ENCODE measurements around the gene HTT. TPM values are rescaled to one million over a fixed set of nuclear protein-coding genes. Genes with fewer than 3 reads are reported as not detected.

HTT gene
- total RNA-seq, 2 donors from 2014 or later: 51.0 to 55.5 TPM

DNA sequence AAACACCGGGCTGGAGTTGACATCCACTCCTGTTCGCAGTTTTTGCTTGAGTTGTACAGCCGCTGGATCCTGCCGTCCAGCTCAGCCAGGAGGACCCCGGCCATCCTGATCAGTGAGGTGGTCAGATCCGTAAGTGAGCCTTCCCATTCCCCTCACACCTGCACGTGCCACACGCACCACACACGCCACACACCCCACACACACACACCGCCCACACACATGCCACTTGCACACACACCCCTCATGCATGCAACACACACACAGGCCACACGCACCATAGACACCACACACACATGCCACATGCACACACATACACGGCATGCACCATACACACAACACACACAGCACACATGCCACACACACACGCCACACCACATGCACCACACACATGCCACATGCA is 154.4 kb downstream of the HTT start:
- Histone ChIP-seq H3K9ac (ENCODE audit: low read depth in 2 of 2, low read length in 2 of 2) (no peak overlapping the region), H3K4me1 (no peaks in the 10 kb centered on the region), H3K27ac (no peak overlapping the region), H3K36me3 (no peaks in the 10 kb centered on the region), H3K9me3 (no peaks in the 10 kb centered on the region), H3K27me3 (no peaks in the 10 kb centered on the region), H3K4me3 (no peak overlapping the region)
- TF ChIP-seq, protein P1, sequence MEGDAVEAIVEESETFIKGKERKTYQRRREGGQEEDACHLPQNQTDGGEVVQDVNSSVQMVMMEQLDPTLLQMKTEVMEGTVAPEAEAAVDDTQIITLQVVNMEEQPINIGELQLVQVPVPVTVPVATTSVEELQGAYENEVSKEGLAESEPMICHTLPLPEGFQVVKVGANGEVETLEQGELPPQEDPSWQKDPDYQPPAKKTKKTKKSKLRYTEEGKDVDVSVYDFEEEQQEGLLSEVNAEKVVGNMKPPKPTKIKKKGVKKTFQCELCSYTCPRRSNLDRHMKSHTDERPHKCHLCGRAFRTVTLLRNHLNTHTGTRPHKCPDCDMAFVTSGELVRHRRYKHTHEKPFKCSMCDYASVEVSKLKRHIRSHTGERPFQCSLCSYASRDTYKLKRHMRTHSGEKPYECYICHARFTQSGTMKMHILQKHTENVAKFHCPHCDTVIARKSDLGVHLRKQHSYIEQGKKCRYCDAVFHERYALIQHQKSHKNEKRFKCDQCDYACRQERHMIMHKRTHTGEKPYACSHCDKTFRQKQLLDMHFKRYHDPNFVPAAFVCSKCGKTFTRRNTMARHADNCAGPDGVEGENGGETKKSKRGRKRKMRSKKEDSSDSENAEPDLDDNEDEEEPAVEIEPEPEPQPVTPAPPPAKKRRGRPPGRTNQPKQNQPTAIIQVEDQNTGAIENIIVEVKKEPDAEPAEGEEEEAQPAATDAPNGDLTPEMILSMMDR (IDR thresholded peaks at IDR 0.05): no peak
- DNase-seq: no peak
- intact Hi-C loops (cut with DNase I): no loop called here

DNA sequence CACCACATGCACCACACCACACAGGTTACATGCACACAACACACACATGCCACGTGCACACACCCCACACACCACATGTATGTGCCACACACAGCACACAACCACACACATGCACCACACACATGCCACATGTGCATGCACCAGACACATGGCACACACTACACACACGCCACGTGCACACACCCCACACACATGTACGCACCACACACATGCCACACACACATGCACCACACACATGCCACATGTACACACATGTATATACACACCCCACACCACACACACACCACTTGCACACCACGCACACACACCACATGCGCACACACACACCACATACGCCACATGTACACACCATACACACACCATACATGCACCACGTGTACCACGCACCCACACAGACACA is 154.8 kb downstream of the HTT start:
- DNase-seq: no peak
- Histone ChIP-seq H3K4me1 (no peaks in the 10 kb centered on the region), H3K9ac (ENCODE audit: low read depth in 2 of 2, low read length in 2 of 2) (no peak overlapping the region), H3K27ac (no peak overlapping the region), H3K36me3 (no peaks in the 10 kb centered on the region), H3K9me3 (no peaks in the 10 kb centered on the region), H3K4me3 (no peak overlapping the region), H3K27me3 (no peaks in the 10 kb centered on the region)
- intact Hi-C loops (cut with DNase I): no loop called here
- TF ChIP-seq, protein P1 (IDR thresholded peaks at IDR 0.05): no peak

GRCh38 chr4:3229964-3230363 is 155.5 kb downstream of the HTT start:
- H3K9ac ChIP-seq (ENCODE audit: low read depth in 2 of 2, low read length in 2 of 2): no peak overlapping the region
- H3K4me1 ChIP-seq: no peaks in the 10 kb centered on the region
- no peak overlapping the region for H3K4me3 ChIP-seq
- TF ChIP-seq, protein P1 (IDR thresholded peaks at IDR 0.05): no peak
- H3K36me3 ChIP-seq: no peaks in the 10 kb centered on the region
- DNase-seq: no peak
- no peaks in the 10 kb centered on the region for H3K9me3 ChIP-seq
- H3K27me3 ChIP-seq: no peaks in the 10 kb centered on the region
- intact Hi-C loops (cut with DNase I): no loop called here
- H3K27ac ChIP-seq: no peak overlapping the region

DNA sequence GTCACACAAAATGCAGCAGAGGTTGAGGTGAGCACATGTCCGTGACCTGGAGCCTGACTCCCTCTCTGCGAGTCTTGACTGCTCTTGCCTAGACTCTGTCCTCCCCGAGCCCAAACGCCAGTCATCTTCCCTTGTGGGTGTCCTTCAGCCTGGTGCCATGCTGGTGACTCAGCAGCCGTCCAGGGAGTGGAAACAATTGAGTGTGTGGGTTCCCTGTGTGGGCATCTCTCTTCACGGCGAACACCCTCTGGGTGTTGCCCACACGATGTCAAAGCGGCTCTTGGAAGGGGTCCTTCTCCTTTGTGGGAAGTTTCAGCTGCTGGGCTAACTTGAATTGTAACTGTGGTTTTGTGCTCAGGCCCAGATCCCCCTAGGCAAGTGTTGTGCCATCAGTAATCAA is 157.0 kb downstream of the HTT start:
- Histone ChIP-seq H3K4me1 (no peaks in the 10 kb centered on the region), H3K9me3 (no peaks in the 10 kb centered on the region), H3K36me3 (no peaks in the 10 kb centered on the region), H3K4me3 (no peak overlapping the region), H3K27me3 (no peaks in the 10 kb centered on the region), H3K27ac (no peak overlapping the region), H3K9ac (ENCODE audit: low read depth in 2 of 2, low read length in 2 of 2) (no peak overlapping the region)
- TF ChIP-seq, protein P1 (IDR thresholded peaks at IDR 0.05): no peak
- intact Hi-C loops (cut with DNase I): no loop called here
- no peak for DNase-seq

DNA sequence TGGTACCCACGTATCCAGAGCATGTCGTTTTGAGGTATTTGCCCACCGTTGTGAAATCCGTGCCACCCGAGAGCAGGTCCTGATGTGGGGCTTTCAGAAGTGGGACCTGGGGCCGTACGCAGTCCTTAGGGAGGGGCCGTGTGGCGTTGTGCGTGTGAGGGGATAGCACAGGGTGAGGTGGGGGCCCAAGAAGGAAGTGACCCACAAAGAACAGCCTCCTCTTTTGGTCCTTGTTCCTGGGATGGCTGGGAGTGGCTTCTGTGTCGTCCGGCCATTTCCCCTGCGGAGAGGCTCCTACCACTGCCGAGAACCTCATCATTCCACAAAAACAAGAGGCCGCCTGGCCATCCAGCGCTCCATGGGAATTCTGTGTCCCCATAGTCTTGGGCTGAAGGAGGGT is 157.5 kb downstream of the HTT start:
- no peaks in the 10 kb centered on the region for H3K36me3 ChIP-seq
- H3K4me3 ChIP-seq: no peak overlapping the region
- intact Hi-C loops (cut with DNase I): no loop called here
- H3K27me3 ChIP-seq: no peaks in the 10 kb centered on the region
- TF ChIP-seq, protein P1 (IDR thresholded peaks at IDR 0.05): no peak
- no peak overlapping the region for H3K27ac ChIP-seq
- no peaks in the 10 kb centered on the region for H3K4me1 ChIP-seq
- H3K9me3 ChIP-seq: no peaks in the 10 kb centered on the region
- no peak overlapping the region for H3K9ac ChIP-seq (ENCODE audit: low read depth in 2 of 2, low read length in 2 of 2)
- DNase-seq: no peak

DNA sequence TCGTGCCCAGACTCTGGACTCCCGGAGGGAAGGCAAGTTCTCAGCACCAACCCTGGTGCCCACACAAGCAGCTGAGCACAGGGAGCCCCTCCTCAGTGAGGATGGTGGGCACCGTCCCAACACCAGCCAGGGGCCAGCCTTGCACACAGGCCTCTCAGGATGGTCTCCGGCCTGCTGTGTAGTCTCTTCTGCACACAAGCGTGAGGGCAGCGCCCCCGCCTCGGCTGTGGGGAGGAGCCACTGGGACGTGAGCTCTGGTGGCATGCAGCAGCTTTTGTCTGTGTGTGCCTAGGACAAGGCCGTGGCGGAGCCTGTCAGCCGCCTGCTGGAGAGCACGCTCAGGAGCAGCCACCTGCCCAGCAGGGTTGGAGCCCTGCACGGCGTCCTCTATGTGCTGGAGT is 158.4 kb downstream of the HTT start:
- no peaks in the 10 kb centered on the region for H3K9me3 ChIP-seq
- intact Hi-C loops (cut with DNase I): no loop called here
- no peaks in the 10 kb centered on the region for H3K4me1 ChIP-seq
- no peak for DNase-seq
- H3K27ac ChIP-seq: no peak overlapping the region
- H3K9ac ChIP-seq (ENCODE audit: low read depth in 2 of 2, low read length in 2 of 2): no peak overlapping the region
- TF ChIP-seq, protein P1 (IDR thresholded peaks at IDR 0.05): no peak
- H3K4me3 ChIP-seq: no peak overlapping the region
- H3K36me3 ChIP-seq: no peaks in the 10 kb centered on the region
- H3K27me3 ChIP-seq: no peaks in the 10 kb centered on the region
